Omental fat pad (tissue), 4 donors: ENCODE results near the gene GRB7. TPM values are rescaled to one million over a fixed set of nuclear protein-coding genes. Genes with fewer than 3 reads are reported as not detected.
A peak's percentile ranks its signal among the peaks of the same experiment; 100 is the strongest.

Experiments used
- ATAC-seq: fragments of 150-250 bp; one replicate; pipeline ENCODE4 v1.9.1; 2016; ENCODE audit warnings: mild to moderate bottlenecking, moderate library complexity; ENCODE audit not compliant: low FRiP score
- DNase-seq: peaks from one replicate; pipeline ENCODE4 v3.0.0-alpha.2; 2019; ENCODE audit warnings: low spot score
- total RNA-seq, 4 donors: library from RNA; depleted of rRNA; stranded (reverse); fragments of >200 nt; gene quantifications; one replicate each; pipeline ENCODE4 v1.1.0, GENCODE V29; 2016
- TF ChIP-seq, protein P1 (sequence below), 3 donors: fragments of 450-650 bp; IDR thresholded peaks; one replicate each; pipeline ENCODE4 v1.5.1; 2016 to 2017; ENCODE audit warnings: antibody characterized with exemption in 3 of 3, mild to moderate bottlenecking in 3 of 3, moderate library complexity in 2 of 3

The GRB7 gene
- total RNA-seq, 4 donors from 2014 or later, result 13.0 to 19.3 (median 14.0) TPM; not detected in 1

DNA sequence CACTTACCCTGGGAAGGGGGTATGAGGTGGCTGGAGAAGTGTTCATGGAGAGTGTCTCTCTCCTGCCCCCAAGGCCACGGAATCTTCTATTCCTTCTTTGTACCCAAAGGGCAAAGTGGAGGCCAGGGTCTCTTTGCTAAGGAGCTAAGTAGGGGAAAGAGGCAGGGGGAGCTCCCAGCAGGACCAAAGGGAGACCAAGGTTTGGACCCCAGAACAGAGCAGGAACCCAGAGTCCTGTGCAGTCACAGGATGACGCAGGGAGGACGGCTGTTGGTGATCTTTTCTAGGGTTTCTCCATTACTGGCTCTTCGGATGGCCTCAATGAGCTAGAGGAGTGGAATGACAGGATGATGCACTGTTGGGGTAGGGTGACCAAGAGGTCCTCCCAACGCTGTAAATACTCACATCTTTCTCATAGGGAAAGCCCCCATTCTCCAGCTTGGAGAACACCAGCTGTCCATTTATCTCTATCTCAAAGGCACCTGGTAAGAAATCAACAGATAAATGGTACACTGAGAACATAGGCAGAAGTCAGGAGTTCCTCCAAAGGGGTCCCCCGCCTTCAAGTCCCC lies 8.4 kb upstream of the GRB7 start:
- no peak for ATAC-seq

DNA sequence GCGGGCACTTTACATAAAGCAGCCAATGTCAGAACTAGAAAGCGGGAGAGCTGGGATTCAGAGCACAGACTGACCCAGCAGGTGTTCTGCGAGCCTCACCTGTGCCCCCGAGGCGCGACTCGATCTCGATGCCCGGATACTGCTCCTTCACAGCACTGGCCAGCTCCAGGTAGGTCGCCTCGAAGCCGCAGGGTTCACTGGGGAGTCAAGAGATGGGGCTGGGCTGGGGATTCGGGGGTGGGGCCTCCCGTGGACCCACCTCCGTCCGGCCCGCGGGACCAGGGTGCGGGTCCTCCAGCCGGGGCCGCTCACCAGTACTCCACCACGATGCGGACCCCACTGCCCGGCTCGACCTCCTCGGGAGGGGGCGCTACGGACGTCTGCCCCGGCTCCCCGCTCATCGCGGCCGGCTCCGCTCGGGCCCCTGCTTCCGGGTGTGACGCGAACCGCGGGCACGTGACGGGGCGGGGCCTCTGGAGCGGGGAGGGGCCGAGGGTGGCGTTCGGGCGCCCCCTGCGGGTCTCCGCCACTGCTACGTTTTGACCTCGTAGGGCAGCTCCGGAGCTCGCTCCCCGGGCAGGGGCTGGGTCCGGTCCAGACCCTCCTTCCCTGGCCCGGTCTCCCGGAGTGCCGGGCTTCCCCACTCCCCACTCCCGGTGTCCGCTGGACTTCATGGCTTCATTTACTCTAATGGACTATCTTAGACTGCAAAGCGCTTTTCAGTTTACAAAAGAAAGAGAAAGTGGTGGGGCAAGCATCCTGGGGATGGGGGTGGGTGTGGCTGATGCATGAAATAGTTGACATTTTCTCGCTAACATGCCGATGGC lies 7.4 kb upstream of the GRB7 start, which contains the start of gene MIEN1:
Gene MIEN1 (minus strand): TSS at position 438 of the 827 bp plus-strand sequence. CDS start 37 bp downstream, at position 401.
- TF ChIP-seq, protein P1, sequence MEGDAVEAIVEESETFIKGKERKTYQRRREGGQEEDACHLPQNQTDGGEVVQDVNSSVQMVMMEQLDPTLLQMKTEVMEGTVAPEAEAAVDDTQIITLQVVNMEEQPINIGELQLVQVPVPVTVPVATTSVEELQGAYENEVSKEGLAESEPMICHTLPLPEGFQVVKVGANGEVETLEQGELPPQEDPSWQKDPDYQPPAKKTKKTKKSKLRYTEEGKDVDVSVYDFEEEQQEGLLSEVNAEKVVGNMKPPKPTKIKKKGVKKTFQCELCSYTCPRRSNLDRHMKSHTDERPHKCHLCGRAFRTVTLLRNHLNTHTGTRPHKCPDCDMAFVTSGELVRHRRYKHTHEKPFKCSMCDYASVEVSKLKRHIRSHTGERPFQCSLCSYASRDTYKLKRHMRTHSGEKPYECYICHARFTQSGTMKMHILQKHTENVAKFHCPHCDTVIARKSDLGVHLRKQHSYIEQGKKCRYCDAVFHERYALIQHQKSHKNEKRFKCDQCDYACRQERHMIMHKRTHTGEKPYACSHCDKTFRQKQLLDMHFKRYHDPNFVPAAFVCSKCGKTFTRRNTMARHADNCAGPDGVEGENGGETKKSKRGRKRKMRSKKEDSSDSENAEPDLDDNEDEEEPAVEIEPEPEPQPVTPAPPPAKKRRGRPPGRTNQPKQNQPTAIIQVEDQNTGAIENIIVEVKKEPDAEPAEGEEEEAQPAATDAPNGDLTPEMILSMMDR (IDR thresholded peaks at IDR 0.05), result peak in 1 of 3 donors; percentile 61
- DNase-seq (peak; percentile 91), ATAC-seq (peak; percentile 95)

More for the DNA sequence above, 8.4 kb upstream of the GRB7 start:
- DNase-seq, result no peak
- TF ChIP-seq, protein P1 (IDR thresholded peaks at IDR 0.05), result no peak

DNA sequence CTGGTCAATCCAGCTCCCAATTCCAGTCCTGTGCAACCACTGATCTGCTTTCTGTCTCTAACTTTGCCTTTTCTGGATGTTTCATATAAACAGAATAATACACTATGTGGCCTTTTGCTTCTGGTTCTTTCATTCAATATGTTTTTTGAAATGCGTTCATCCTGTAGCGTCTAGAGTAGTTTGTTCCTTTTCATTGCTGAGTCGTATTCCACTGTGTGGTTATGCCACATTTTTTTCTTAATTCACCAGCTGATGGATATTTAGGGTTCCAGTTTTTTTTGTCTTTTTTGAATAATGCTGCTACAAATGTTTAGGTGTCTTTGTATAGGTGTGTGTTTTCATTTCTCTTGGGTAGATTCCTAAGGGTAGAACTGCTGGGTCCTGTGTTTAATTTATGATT lies 5.2 kb upstream of the GRB7 start:
- ATAC-seq, result no peak
- TF ChIP-seq, protein P1 (IDR thresholded peaks at IDR 0.05), result no peak
- DNase-seq, result no peak

DNA sequence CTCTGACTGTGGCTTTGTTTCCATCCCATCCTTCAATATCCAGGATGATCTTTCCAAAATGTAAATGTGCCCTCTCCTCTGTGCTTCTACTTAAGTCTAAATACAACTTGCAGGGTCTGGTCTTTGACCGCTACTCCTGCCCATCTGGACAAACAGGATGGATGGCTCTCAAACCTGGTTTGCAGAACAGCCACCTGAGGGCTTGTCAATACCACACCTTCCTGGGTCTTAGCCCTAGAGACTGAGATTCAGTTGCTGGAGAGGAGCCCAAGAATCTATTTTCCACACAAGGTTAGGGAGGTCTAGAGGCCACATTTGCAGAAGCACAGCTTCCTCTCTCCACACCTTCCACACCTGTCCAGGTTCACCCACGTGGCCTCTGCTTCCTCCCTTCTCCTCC lies 1.9 kb upstream of the GRB7 start:
- DNase-seq (no peak), ATAC-seq (no peak)
- TF ChIP-seq, protein P1 (IDR thresholded peaks at IDR 0.05), result no peak

DNA sequence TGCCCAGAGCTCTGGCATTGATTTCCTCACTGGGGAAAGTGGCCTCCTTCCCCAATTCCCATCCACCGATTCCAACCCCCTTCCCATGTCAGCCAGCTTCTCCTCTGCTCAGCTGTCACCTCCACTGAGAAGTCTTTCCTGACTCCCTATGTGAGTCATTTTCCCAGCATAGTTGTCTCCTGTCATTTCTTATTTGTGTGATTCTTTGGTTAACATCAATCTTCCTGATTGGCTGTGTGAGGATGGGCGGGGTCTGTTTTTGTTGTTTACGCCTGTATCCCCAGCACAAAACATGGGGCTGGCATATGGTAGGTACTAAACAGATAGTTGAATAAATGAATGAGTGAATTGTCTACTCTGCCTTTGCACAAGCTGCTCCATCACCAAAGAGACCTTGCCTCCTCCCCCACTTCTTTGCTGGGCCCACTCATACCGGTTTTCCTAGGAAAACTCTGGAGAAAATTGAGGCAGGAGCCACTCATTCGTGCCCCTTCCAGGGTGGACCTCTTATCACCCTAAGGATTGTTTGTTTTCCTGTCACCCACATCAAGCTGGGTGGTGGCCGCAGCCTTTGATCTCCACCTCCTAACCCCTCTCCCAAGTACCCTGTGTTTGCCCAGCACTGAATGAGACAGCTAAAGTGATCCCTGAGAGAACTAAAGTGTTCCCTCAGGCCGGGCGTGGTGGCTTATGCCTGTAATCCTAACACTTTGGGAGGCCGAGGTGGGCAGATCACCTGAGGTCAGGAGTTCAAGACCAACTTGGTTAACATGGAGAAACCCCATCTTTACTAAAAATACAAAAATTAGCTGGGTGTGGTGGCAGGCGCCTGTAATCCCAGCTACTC lies 1.2 kb upstream of the GRB7 start:
- DNase-seq (no peak), ATAC-seq (no peak)
- TF ChIP-seq, protein P1 (IDR thresholded peaks at IDR 0.05), result no peak

DNA sequence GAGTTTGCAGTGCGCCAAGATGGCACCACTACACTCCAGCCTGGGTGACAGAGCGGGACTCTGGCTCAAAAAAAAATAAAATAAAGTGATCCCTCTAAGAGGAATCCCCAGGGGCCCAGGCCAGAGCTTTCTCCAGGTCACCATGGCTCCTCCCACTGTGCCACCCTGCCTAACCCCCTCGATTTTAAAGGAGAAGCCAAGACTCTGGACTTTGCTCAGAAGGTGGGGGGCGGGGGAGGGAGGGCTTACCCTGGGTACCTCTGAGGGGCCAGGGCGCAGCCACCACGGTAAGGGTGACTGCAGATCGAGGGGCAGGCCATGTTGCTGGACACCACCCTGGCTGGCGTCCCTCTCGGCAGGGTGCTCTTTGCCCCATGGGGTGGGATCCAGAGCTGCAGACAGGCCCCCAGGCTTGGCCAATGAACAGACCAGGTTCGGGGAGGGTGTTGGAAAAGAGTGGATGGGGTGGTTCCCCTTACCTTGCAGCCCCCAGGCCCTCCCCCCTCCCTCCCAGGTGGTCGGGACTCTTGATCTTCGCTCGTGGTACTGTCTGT lies 455 bp upstream of the GRB7 start:
- ATAC-seq (no peak), DNase-seq (no peak)
- TF ChIP-seq, protein P1 (IDR thresholded peaks at IDR 0.05), result no peak
